Astrocyte of the cerebellum (primary cell): Measurements from ENCODE around the gene APBA1.
A peak's percentile ranks its signal among the peaks of the same experiment; 100 is the strongest.

ENCODE experiments used
- DNase-seq: peaks from one replicate; pipeline ENCODE4 v3.0.0-alpha.2; 2011; ENCODE audit warnings: low read depth
- H3K4me3 ChIP-seq: 2 replicates; pipeline ENCODE4 v1.5.1; 2011; ENCODE audit warnings: mild to moderate bottlenecking, low read depth, low read length, moderate library complexity
- in situ Hi-C: cut with HindIII; loops from 2 replicates; pipeline ENCODE4 v1.10.0; 2017; ENCODE audit warnings: low sequenced_read_pairs
- TF ChIP-seq, protein P1 (sequence below): IDR thresholded peaks from 2 replicates; pipeline ENCODE4 v1.5.1; 2012; ENCODE audit warnings: low read length, low read depth, moderate library complexity, mild to moderate bottlenecking; ENCODE audit errors: missing control alignments

Gene APBA1

DNA sequence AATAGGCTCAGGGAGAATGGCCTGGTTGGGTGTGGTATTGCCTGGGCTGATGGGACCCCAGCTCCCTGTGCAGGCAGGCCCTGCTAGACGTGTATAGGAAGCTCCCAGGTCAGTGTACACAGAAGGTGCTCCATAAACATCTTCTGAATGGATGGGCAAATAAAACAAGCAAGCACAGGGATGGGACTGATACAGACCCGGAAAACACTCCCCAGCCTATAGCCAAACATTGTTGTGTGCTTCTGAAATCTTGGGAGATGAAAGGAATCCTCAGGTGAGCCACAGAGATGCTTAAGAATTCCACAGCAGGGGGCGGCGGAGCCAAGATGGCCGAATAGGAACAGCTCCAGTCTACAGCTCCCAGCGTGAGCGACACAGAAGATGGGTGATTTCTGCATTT lies 195.4 kb downstream of the APBA1 start:
- no peak for DNase-seq
- no peak overlapping the region for H3K4me3 ChIP-seq
- TF ChIP-seq, protein P1, sequence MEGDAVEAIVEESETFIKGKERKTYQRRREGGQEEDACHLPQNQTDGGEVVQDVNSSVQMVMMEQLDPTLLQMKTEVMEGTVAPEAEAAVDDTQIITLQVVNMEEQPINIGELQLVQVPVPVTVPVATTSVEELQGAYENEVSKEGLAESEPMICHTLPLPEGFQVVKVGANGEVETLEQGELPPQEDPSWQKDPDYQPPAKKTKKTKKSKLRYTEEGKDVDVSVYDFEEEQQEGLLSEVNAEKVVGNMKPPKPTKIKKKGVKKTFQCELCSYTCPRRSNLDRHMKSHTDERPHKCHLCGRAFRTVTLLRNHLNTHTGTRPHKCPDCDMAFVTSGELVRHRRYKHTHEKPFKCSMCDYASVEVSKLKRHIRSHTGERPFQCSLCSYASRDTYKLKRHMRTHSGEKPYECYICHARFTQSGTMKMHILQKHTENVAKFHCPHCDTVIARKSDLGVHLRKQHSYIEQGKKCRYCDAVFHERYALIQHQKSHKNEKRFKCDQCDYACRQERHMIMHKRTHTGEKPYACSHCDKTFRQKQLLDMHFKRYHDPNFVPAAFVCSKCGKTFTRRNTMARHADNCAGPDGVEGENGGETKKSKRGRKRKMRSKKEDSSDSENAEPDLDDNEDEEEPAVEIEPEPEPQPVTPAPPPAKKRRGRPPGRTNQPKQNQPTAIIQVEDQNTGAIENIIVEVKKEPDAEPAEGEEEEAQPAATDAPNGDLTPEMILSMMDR: no peak
- in situ Hi-C loops: no loop called here

DNA sequence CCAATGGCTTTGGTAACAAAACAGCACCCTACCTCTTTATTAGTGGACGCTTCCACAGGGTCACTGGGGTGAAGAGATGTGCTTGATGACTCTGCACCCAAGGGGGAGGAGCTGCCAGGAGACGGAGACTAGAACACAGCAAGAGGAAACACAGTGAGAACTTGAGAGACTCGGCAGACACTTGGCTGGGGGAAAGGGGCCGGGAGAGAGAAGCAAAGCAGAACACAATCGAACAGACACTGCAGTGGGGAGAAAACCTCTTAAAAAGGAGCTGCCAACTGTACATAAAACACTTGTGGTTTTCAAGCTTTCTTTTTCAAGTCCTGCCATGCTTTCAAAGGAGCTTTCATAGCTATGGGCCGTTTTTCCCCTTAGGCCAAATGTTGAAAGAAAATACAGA lies 196.2 kb downstream of the APBA1 start:
- in situ Hi-C loops: no loop called here
- TF ChIP-seq, protein P1: no peak
- H3K4me3 ChIP-seq: no peak overlapping the region
- DNase-seq: no peak

DNA sequence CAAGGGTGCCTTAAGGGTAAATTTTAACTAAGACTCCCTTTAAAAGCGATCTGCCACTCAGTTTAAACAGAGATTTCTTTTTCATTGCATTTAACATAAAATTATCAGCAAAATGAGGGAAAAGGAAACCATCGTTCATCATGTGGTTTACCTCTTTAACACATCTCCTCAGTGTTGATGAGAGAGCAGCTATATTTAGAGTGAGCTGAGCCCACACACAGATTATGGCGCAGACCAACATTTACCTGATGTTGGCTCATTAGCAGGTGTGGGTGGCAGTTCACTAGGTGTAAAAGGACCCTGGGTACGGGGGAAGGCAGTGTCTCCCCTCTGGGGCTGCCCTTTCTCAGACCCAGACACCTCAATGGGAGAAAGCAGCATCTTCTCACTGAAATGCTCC lies 197.3 kb downstream of the APBA1 start:
- DNase-seq: no peak
- in situ Hi-C loops: no loop called here
- TF ChIP-seq, protein P1: no peak
- H3K4me3 ChIP-seq: no peak overlapping the region

DNA sequence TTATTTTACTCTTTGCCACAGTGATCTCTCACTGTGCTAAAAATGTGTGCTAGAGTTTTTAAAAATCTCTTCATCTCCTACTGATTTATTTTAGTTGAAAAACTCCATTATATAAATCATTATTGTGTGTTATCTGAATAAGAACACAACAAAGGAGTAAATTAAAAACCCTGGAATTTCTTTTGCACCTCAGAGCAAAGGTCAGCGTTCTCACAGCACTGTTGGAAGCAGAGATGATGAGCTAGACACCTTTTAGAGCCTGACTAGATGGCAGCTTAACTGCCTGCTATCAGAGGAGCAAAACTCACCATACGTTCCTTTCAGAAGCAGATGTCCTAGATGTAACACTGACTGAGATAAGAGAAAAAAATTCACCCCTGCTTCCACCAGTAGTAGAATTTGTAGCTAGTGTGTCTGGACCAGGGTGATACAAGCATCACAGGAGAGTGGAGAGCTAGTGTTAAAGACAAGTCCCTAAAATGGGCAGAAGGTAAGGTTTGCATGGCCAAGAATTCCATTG lies 200.0 kb downstream of the APBA1 start:
- in situ Hi-C loops: no loop called here
- H3K4me3 ChIP-seq: no peak overlapping the region
- DNase-seq: no peak
- TF ChIP-seq, protein P1: no peak

DNA sequence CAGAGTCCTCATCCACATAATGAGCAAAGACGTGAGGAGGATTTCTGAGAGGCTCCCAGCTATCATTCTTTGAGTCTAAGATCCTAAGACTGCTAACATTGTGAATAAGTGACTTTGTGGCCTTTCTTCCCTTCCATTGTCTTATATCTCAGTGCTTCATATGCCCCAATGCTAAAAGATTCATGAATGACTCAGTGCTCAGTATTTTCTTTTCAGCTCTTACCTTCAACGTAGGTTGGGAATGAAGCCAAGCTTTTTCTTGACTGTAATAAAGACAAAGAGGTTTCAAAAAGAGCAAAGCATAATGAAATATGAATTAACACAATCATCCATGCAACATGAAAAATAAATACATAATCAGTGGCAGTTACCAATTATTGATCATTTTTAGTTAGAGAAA lies 200.7 kb downstream of the APBA1 start:
- H3K4me3 ChIP-seq: no peak overlapping the region
- TF ChIP-seq, protein P1: no peak
- DNase-seq: peak; percentile 38
- in situ Hi-C loops: no loop called here

DNA sequence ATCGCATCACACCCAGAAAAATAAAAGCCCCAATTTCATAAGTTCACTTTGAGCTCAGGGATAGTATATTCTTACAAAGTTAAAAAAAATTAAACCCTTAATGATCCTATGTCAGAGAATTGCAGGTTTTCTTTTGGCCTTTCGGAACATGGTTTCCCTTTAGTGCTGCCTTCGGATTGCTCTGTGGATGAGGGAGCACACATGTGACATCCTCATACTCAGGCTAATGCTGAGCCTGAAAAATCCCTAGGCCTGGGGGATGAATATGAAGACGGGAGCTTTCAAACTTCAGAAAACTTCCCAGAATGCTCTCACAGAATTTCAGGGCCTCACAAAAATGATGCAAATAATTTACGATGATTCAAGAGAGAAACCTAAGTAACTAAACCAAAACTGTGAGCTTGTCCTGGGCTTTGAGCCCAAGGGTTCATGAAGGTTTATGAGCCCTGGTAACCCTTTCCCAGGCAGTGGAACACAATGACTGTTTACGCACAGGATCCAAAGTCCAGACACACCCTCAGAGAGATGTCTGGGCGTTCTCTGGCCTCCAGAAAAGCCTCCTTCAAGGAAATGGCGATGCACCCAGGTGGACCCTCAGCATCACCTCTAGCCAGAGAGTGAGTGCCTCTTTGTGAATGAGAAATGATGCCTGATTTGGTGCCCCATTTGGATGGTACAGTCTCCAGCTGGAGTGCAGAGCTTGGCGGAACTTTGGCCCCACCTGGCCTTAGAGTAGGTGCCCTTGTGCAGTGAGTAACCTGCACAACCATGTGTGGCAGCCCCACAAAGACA lies 201.8 kb downstream of the APBA1 start:
- DNase-seq: no peak
- H3K4me3 ChIP-seq: no peak overlapping the region
- in situ Hi-C loops: no loop called here
- TF ChIP-seq, protein P1: no peak
